OCI-LY7 (cell line): ENCODE results near the gene E2F7. TPM values are rescaled to one million over a fixed set of nuclear protein-coding genes. Genes with fewer than 3 reads are reported as not detected.

Source experiments
- BruUV-seq: library from RNA; stranded (reverse); fragments of 400-500 nt; replicated peaks from 2 replicates; lab custom pipeline; 2021; lab: Mats Ljungman, UMichigan
- CTCF ChIA-PET: fragments of 300-600 bp; sonication (Branson Sonifier 250); formaldehyde crosslinking; loops from one replicate; lab custom pipeline; 2022; ENCODE audit warnings: antibody characterized with exemption; ENCODE audit not compliant: unreplicated experiment; lab: Charles Lee
- POLR2A ChIA-PET: fragments of 300-600 bp; sonication (Branson Sonifier 250); formaldehyde crosslinking; loops from one replicate; lab custom pipeline; 2022; ENCODE audit warnings: antibody characterized with exemption; lab: Charles Lee
- DNase-seq: peaks from one replicate; pipeline ENCODE4 v3.0.0-alpha.2; 2015; ENCODE audit warnings: low spot score
- H2AFZ ChIP-seq: fragments of 200-600 bp; sonication (generic), shearing (Covaris generic); 2 replicates; pipeline ENCODE4 v1.6.1; 2014; ENCODE audit warnings: mild to moderate bottlenecking, antibody characterized with exemption, low read length, moderate library complexity
- H3K27ac ChIP-seq: fragments of 200-600 bp; sonication (generic); 2 replicates; pipeline ENCODE4 v1.5.1; 2014; ENCODE audit warnings: mixed run types, low read depth, mild to moderate bottlenecking, moderate library complexity, low read length, inconsistent platforms; ENCODE audit not compliant: poor library complexity, severe bottlenecking
- H3K36me3 ChIP-seq: fragments of 200-600 bp; sonication (generic); 2 replicates; pipeline ENCODE4 v1.6.1; 2014; ENCODE audit warnings: mild to moderate bottlenecking, antibody characterized with exemption, low read length, moderate library complexity, mixed read lengths; ENCODE audit not compliant: insufficient read depth
- H3K4me1 ChIP-seq: fragments of 200-600 bp; sonication (generic); 2 replicates; pipeline ENCODE4 v1.5.1; 2014; ENCODE audit warnings: mild to moderate bottlenecking, low read length; ENCODE audit not compliant: insufficient read depth, poor library complexity, severe bottlenecking
- H3K4me2 ChIP-seq: fragments of 200-600 bp; sonication (generic); 2 replicates; pipeline ENCODE4 v1.6.1; 2014; ENCODE audit warnings: mild to moderate bottlenecking, low read length
- H3K4me3 ChIP-seq: fragments of 200-600 bp; sonication (generic); 2 replicates; pipeline ENCODE4 v1.5.1; 2014; ENCODE audit warnings: mild to moderate bottlenecking, low read depth, low read length; ENCODE audit not compliant: poor library complexity, severe bottlenecking
- H3K79me2 ChIP-seq: fragments of 200-600 bp; sonication (generic); 2 replicates; pipeline ENCODE4 v1.6.1; 2016; ENCODE audit warnings: low read depth, mild to moderate bottlenecking, low read length, moderate library complexity, mixed read lengths; ENCODE audit not compliant: insufficient read depth
- H3K9me2 ChIP-seq: fragments of 200-600 bp; sonication (generic); 2 replicates; pipeline ENCODE4 v1.6.1; 2016; ENCODE audit warnings: mild to moderate bottlenecking, low read length, mixed read lengths; ENCODE audit not compliant: insufficient read depth
- H3K9me3 ChIP-seq: fragments of 200-600 bp; sonication (generic); 2 replicates; pipeline ENCODE4 v1.6.1; 2014; ENCODE audit warnings: mild to moderate bottlenecking, mixed run types, low read length, mixed read lengths
- H4K20me1 ChIP-seq: fragments of 200-600 bp; sonication (generic); 2 replicates; pipeline ENCODE4 v1.6.1; 2014; ENCODE audit warnings: mild to moderate bottlenecking, antibody characterized with exemption, low read length, moderate library complexity, mixed read lengths; ENCODE audit not compliant: insufficient read depth
- CTCF ChIP-seq: fragments of 200-600 bp; sonication (generic); conservative IDR thresholded peaks from 2 replicates; pipeline ENCODE4 v1.5.1; 2014; ENCODE audit warnings: mild to moderate bottlenecking, antibody characterized with exemption, low read length, moderate library complexity, mixed read lengths
- EZH2phosphoT487 ChIP-seq: fragments of 200-600 bp; sonication (generic); IDR thresholded peaks from 2 replicates; pipeline ENCODE4 v1.6.1; 2018; ENCODE audit warnings: low read depth, borderline replicate concordance, mild to moderate bottlenecking, mixed run types, antibody characterized with exemption, low read length, moderate library complexity, mixed read lengths
- intact Hi-C: fragments of 100-400 bp; cut with micrococcal nuclease; formaldehyde crosslinking; loops from one replicate; pipeline ENCODE4 v1.10.0; 2022; ENCODE audit not compliant: unreplicated experiment
- total RNA-seq, 2 experiments: library from RNA; depleted of rRNA in 1 of 2; stranded (reverse); fragments of >200 nt in 1 of 2; shearing (Covaris generic) in 1 of 2; gene quantifications; 2 replicates each; pipeline ENCODE4 v1.2.3, GENCODE V29; 2014 to 2022

The E2F7 gene
- total RNA-seq, 2 experiments from 2014 or later = 17.1 to 19.0 TPM

- H3K27ac ChIP-seq = no peak overlapping the region
- no peaks in the 10 kb centered on the region for H3K36me3 ChIP-seq
- ChIA-PET POLR2A (no interaction called here), CTCF (interaction anchor here (1.0 kb wide), 1 partner anchor 13 kb away, joined by 3 read pairs; no protein-coding TSS in a partner anchor)
- H3K4me1 ChIP-seq = no peaks in the 10 kb centered on the region
- BruUV-seq = no TSS peak
- intact Hi-C loops = no loop called here
- H3K79me2 ChIP-seq = no peaks in the 10 kb centered on the region
- 0 out of 2 replicates have a peak, but pooled peaks cover 4% of the 10 kb centered on the region for H3K9me2 ChIP-seq
- no peak overlapping the region for H3K4me2 ChIP-seq
- H4K20me1 ChIP-seq = no peaks in the 10 kb centered on the region
- TF ChIP-seq CTCF (no peak), EZH2phosphoT487 (no peak)
- H2AFZ ChIP-seq = no peak overlapping the region
- H3K4me3 ChIP-seq = no peak overlapping the region
- DNase-seq = no peak
- no peaks in the 10 kb centered on the region for H3K9me3 ChIP-seq
These were observed 67.0 kb downstream of the E2F7 start for GRCh38 chr12:76998386-76998785.

- H3K36me3 ChIP-seq = no peaks in the 10 kb centered on the region
- no peaks in the 10 kb centered on the region for H3K79me2 ChIP-seq
- no peak for DNase-seq
- H4K20me1 ChIP-seq = no peaks in the 10 kb centered on the region
- TF ChIP-seq CTCF (no peak), EZH2phosphoT487 (no peak)
- no peaks in the 10 kb centered on the region for H3K9me3 ChIP-seq
- BruUV-seq = no TSS peak
- POLR2A ChIA-PET = no interaction called here
- no peak overlapping the region for H3K27ac ChIP-seq
- H2AFZ ChIP-seq = no peak overlapping the region
- H3K4me2 ChIP-seq = no peak overlapping the region
- H3K4me3 ChIP-seq = no peak overlapping the region
- CTCF ChIA-PET = no interaction called here
- H3K9me2 ChIP-seq = 0 out of 2 replicates have a peak, but pooled peaks cover 4% of the 10 kb centered on the region
- H3K4me1 ChIP-seq = no peaks in the 10 kb centered on the region
- intact Hi-C loops = no loop called here
These were observed 68.2 kb downstream of the E2F7 start for GRCh38 chr12:76997011-76997780.

GRCh38 chr12:76990716-76991115 lies 74.7 kb downstream of the E2F7 start:
- Histone ChIP-seq H3K4me2 (no peak overlapping the region), H3K9me3 (no peaks in the 10 kb centered on the region), H2AFZ (no peak overlapping the region), H4K20me1 (no peaks in the 10 kb centered on the region), H3K4me3 (no peak overlapping the region), H3K36me3 (no peaks in the 10 kb centered on the region), H3K79me2 (no peaks in the 10 kb centered on the region), H3K27ac (no peak overlapping the region), H3K9me2 (0 out of 2 replicates have a peak, but pooled peaks cover 4% of the 10 kb centered on the region), H3K4me1 (no peaks in the 10 kb centered on the region)
- TF ChIP-seq CTCF (no peak), EZH2phosphoT487 (no peak)
- ChIA-PET POLR2A (no interaction called here), CTCF (no interaction called here)
- DNase-seq = no peak
- no TSS peak for BruUV-seq
- intact Hi-C loops = no loop called here
